ENCODE data around the gene GSTM3.

GRCh38 chr1:109773900-109774485 is 33.2 kb upstream of the GSTM3 start:
- TF ChIP-seq, protein P1, sequence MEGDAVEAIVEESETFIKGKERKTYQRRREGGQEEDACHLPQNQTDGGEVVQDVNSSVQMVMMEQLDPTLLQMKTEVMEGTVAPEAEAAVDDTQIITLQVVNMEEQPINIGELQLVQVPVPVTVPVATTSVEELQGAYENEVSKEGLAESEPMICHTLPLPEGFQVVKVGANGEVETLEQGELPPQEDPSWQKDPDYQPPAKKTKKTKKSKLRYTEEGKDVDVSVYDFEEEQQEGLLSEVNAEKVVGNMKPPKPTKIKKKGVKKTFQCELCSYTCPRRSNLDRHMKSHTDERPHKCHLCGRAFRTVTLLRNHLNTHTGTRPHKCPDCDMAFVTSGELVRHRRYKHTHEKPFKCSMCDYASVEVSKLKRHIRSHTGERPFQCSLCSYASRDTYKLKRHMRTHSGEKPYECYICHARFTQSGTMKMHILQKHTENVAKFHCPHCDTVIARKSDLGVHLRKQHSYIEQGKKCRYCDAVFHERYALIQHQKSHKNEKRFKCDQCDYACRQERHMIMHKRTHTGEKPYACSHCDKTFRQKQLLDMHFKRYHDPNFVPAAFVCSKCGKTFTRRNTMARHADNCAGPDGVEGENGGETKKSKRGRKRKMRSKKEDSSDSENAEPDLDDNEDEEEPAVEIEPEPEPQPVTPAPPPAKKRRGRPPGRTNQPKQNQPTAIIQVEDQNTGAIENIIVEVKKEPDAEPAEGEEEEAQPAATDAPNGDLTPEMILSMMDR (IDR thresholded peaks at IDR 0.05): no peak
- no peak for TF ChIP-seq POLR2A (IDR thresholded peaks at IDR 0.05)
